HepG2 (cell line): ENCODE measurements around the gene B3GNT9. TPM values are rescaled to one million over a fixed set of nuclear protein-coding genes. Genes with fewer than 3 reads are reported as not detected.

Experiments
- ATAC-seq: fragments of 200-7000 bp; cut with Tn5 transposase; 3 replicates; pipeline ENCODE4 v1.9.1; 2020; ENCODE audit warnings: mild to moderate bottlenecking, moderate library complexity
- BruUV-seq: library from RNA; stranded (reverse); fragments of 400-500 nt; replicated peaks from 2 replicates; lab custom pipeline; 2021; lab: Mats Ljungman, UMichigan
- CTCF ChIA-PET: fragments of 300-600 bp; formaldehyde crosslinking; extraction: SDS; loops from one replicate; lab custom pipeline; 2021; ENCODE audit warnings: low total read pairs, inconsistent platforms, low intra/inter-chr PET ratio; lab: Yijun Ruan, JAX
- POLR2A ChIA-PET: fragments of 350-600 bp; sonication (Branson Sonifier 250); formaldehyde crosslinking; loops from one replicate; lab custom pipeline; 2020; ENCODE audit warnings: antibody characterized with exemption, inconsistent platforms; lab: Yijun Ruan, JAX
- DNase-seq: peaks from one replicate; pipeline ENCODE4 v3.0.0-alpha.2; 2015; ENCODE audit warnings: low spot score
- FAIRE-seq: peaks from 3 replicates; lab custom pipeline; 2011; peaks lifted over from hg19 to GRCh38; lab: Jason Lieb, UNC
- H2AFZ ChIP-seq: one replicate; pipeline ENCODE4 v1.6.1; 2011; ENCODE audit warnings: low read length, inconsistent platforms
- H3K27ac ChIP-seq: fragments of 300-600 bp; 3 replicates; pipeline ENCODE4 v1.8.0; 2011; ENCODE audit warnings: mixed run types, mild to moderate bottlenecking, mixed read lengths, low read length, inconsistent platforms; ENCODE audit not compliant: insufficient read depth; ENCODE audit errors: extremely low read length
- H3K27me3 ChIP-seq, 2 experiments: fragments of 200-600 bp in 1 of 2; 2 replicates in 1 of 2; 3 replicates in 1 of 2; pipeline versions ENCODE4 v1.6.0 to v1.8.0; 2011; ENCODE audit warnings: low read length in 2 of 2, mild to moderate bottlenecking in 2 of 2, moderate library complexity in 2 of 2, inconsistent platforms in 1 of 2; ENCODE audit not compliant: insufficient read depth in 2 of 2, control insufficient read depth in 1 of 2
- H3K36me3 ChIP-seq, 2 experiments: fragments of 200-600 bp in 1 of 2; replicated peaks in 1 of 2; 2 replicates in 1 of 2; 3 replicates in 1 of 2; pipeline versions ENCODE4 v1.5.1 to v1.8.0; 2011; ENCODE audit warnings: low read length in 2 of 2, inconsistent platforms in 1 of 2; ENCODE audit not compliant: insufficient read depth in 2 of 2, control insufficient read depth in 1 of 2
- H3K4me1 ChIP-seq: 2 replicates; pipeline ENCODE4 v1.5.1; 2012; ENCODE audit warnings: low read length, inconsistent platforms; ENCODE audit not compliant: insufficient read depth
- H3K4me2 ChIP-seq: 2 replicates; pipeline ENCODE4 v1.6.0; 2011; ENCODE audit warnings: low read depth, low read length, inconsistent platforms
- H3K4me3 ChIP-seq, 3 experiments: fragments of 200-600 bp in 1 of 3; sonication (generic), shearing (Covaris generic) in 1 of 3; replicated peaks in 1 of 3; 2 replicates each; pipeline ENCODE4 v1.5.1; 2011 to 2016; ENCODE audit warnings: low read length in 3 of 3, inconsistent platforms in 2 of 3, low read depth in 2 of 3, mild to moderate bottlenecking in 2 of 3, control low read depth in 1 of 3, mixed read lengths in 1 of 3; ENCODE audit not compliant: insufficient read depth in 1 of 3
- H3K79me2 ChIP-seq: one replicate; pipeline ENCODE4 v1.6.1; 2011; ENCODE audit warnings: low read length, inconsistent platforms; ENCODE audit not compliant: insufficient read depth
- H3K9ac ChIP-seq: 2 replicates; pipeline ENCODE4 v1.6.0; 2011; ENCODE audit warnings: mild to moderate bottlenecking, low read depth, low read length, inconsistent platforms; ENCODE audit not compliant: insufficient read depth
- H3K9me3 ChIP-seq: 2 replicates; pipeline ENCODE4 v1.5.1; 2012; ENCODE audit warnings: mild to moderate bottlenecking, low read length
- H4K20me1 ChIP-seq: 2 replicates; pipeline ENCODE4 v1.6.0; 2011; ENCODE audit warnings: inconsistent platforms, mild to moderate bottlenecking, low read length, moderate library complexity; ENCODE audit not compliant: insufficient read depth
- EHMT2 ChIP-seq: fragments of 200-600 bp; sonication (generic); IDR thresholded peaks from 2 replicates; pipeline ENCODE4 v1.7.0; 2017; ENCODE audit warnings: antibody characterized with exemption, low read depth, low read length, borderline replicate concordance
- ESRRA ChIP-seq: sonication (generic); formaldehyde crosslinking; IDR thresholded peaks from 2 replicates; pipeline ENCODE4 v1.5.1; 2020; ENCODE audit warnings: mild to moderate bottlenecking, low read depth, missing genetic modification reagents
- KDM4B ChIP-seq: sonication (generic); formaldehyde crosslinking; IDR thresholded peaks from 2 replicates; pipeline ENCODE4 v1.4.0; 2020; ENCODE audit warnings: missing genetic modification reagents
- MXD4 ChIP-seq: IDR thresholded peaks from 2 replicates; pipeline ENCODE4 v1.6.1; 2016; ENCODE audit warnings: mild to moderate bottlenecking, missing biosample characterization, missing genetic modification reagents
- NFKBIZ ChIP-seq: IDR thresholded peaks from 2 replicates; pipeline ENCODE4 v1.6.1; 2018; ENCODE audit warnings: missing genetic modification reagents, missing compliant biosample characterization
- ONECUT2 ChIP-seq: sonication (generic); formaldehyde crosslinking; IDR thresholded peaks from 2 replicates; pipeline ENCODE4 v1.4.0; 2020; ENCODE audit warnings: missing genetic modification reagents
- PHF8 ChIP-seq: sonication (generic); formaldehyde crosslinking; IDR thresholded peaks from 2 replicates; pipeline ENCODE4 v1.5.0; 2020; ENCODE audit warnings: missing genetic modification reagents
- SETDB1 ChIP-seq: sonication (generic); formaldehyde crosslinking; IDR thresholded peaks from 2 replicates; pipeline ENCODE4 v1.5.1; 2020; ENCODE audit warnings: missing genetic modification reagents, mild to moderate bottlenecking, borderline replicate concordance
- SKI ChIP-seq: fragments of 450-650 bp; IDR thresholded peaks from one replicate; pipeline ENCODE4 v1.6.1; 2018; ENCODE audit warnings: mild to moderate bottlenecking; ENCODE audit not compliant: partially characterized antibody
- SNAPC4 ChIP-seq: sonication (generic); formaldehyde crosslinking; IDR thresholded peaks from 2 replicates; pipeline ENCODE4 v1.4.0; 2020; ENCODE audit warnings: mild to moderate bottlenecking, missing genetic modification reagents
- TGIF2 ChIP-seq: IDR thresholded peaks from 2 replicates; pipeline ENCODE4 v1.6.1; 2016; ENCODE audit warnings: control low read depth, missing compliant biosample characterization
- ZNF335 ChIP-seq: sonication (generic); formaldehyde crosslinking; IDR thresholded peaks from 2 replicates; pipeline ENCODE4 v1.4.0; 2020; ENCODE audit warnings: missing genetic modification reagents
- ZNF619 ChIP-seq: sonication (generic); formaldehyde crosslinking; IDR thresholded peaks from 2 replicates; pipeline ENCODE4 v1.4.0; 2020; ENCODE audit warnings: mild to moderate bottlenecking, missing genetic modification reagents
- WGBS: methylation state at CpG from one replicate; pipeline ENCODE4 v1.1.6; 2017; ENCODE audit warnings: low lambda C conversion rate; 5-methylcytosine and 5-hydroxymethylcytosine counted together
- in situ Hi-C: cut with HindIII; loops from 2 replicates; pipeline ENCODE4 v1.10.0; 2017; ENCODE audit warnings: low pct_unique_long_range_greater_than_20kb; ENCODE audit not compliant: extremely low pct_ligation_motif_present
- intact Hi-C: fragments of 100-400 bp; cut with micrococcal nuclease; formaldehyde crosslinking; loops from one replicate; pipeline ENCODE4 v1.10.0; 2022; ENCODE audit not compliant: unreplicated experiment
- polyA plus RNA-seq, 8 experiments: library from polyadenylated mRNA; depleted of rRNA in 3 of 8; stranded (reverse) in 7 of 8; unstranded in 1 of 8; fragments of >200 nt; fragmentation: Illumina TruSeq in 4 of 8; extraction: Trizol in 4 of 8; gene quantifications; 2 replicates each; pipeline versions ENCODE4 v1.2.1 to v1.2.3, GENCODE V29; 2011 to 2016; ENCODE audit warnings: low read depth in 4 of 8, missing spikeins in 1 of 8, mixed read lengths in 1 of 8; ENCODE audit not compliant: insufficient read depth in 1 of 8
- total RNA-seq, 5 experiments: library from RNA; depleted of rRNA; stranded (reverse); fragments of >200 nt; fragmentation: Illumina TruSeq; extraction: Trizol; gene quantifications; 2 replicates each; pipeline ENCODE4 v1.2.3, GENCODE V29; 2016; ENCODE audit warnings: low read depth in 1 of 5
- TF ChIP-seq, protein P1 (sequence below): sonication (generic); formaldehyde crosslinking; IDR thresholded peaks from 2 replicates; pipeline ENCODE4 v1.8.1; 2022; ENCODE audit warnings: low read depth, mild to moderate bottlenecking, missing genetic modification reagents

Gene B3GNT9
- total and polyA plus RNA-seq, 2 of the 13 experiments (the other 11 are each of a cell fraction or from before 2014, with no cell fraction given), result 1.5 to 3.1 TPM

DNA sequence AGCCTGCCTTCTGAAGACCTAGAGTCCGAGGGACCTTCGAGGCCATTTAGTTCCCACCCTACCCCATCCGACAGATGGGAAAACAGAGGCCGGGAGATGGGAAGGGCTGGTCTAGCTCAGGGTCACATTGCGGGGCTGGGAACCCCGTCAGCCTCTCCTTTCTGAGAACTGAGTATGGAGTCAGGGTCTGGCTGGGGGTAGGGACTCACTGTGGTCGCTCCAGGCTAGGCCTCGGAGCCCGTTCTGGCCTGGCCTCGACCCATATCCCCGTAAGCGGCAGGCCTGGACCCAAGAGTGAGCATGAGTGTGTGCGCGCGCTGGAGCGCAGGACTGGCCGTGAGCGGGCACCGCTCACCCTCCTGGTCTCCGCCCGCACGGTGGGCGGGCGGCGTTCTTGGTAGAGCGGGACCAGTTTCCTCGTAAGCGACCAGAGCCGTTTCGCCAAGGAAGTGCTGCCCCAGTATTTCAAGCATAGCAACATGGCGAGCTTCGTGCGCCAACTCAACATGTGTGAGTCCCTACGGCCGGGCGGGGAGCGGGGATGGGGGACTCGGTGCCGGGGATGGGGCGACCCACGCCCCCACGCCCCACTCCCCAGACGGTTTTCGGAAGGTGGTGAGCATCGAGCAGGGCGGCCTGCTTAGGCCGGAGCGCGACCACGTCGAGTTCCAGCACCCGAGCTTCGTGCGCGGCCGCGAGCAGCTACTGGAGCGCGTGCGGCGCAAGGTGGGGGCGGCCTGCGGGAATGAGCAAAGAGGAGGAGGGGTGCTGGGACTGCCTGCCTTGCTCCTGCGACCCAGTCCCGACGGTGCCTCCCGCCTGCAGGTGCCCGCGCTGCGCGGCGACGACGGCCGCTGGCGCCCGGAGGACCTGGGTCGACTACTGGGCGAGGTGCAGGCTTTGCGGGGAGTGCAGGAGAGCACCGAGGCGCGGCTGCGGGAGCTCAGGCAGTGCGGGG, 14.6 kb upstream of the B3GNT9 start (continued):
- TF ChIP-seq, protein P1, sequence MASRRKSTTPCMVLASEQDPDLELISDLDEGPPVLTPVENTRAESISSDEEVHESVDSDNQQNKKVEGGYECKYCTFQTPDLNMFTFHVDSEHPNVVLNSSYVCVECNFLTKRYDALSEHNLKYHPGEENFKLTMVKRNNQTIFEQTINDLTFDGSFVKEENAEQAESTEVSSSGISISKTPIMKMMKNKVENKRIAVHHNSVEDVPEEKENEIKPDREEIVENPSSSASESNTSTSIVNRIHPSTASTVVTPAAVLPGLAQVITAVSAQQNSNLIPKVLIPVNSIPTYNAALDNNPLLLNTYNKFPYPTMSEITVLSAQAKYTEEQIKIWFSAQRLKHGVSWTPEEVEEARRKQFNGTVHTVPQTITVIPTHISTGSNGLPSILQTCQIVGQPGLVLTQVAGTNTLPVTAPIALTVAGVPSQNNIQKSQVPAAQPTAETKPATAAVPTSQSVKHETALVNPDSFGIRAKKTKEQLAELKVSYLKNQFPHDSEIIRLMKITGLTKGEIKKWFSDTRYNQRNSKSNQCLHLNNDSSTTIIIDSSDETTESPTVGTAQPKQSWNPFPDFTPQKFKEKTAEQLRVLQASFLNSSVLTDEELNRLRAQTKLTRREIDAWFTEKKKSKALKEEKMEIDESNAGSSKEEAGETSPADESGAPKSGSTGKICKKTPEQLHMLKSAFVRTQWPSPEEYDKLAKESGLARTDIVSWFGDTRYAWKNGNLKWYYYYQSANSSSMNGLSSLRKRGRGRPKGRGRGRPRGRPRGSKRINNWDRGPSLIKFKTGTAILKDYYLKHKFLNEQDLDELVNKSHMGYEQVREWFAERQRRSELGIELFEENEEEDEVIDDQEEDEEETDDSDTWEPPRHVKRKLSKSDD (CRISPR knock-in tag), result peak; percentile 52; the same call in 1 of the 2 replicates
- TF ChIP-seq TGIF2 (CRISPR knock-in tag) (no peak), PHF8 (CRISPR knock-in tag) (0 out of 2 replicates have a peak, but pooled peaks have one; percentile 10), KDM4B (CRISPR knock-in tag) (no peak)
- TF ChIP-seq, all 625 proteins: peak for 12

GRCh38 chr16:67164599-67165061, 13.8 kb upstream of the B3GNT9 start, which contains the start of gene HSF4:
HSF4 (plus strand) TSS chr16:67164745; CDS start chr16:67164812, 67 bp downstream.
- Histone ChIP-seq H3K9ac (peak within 1 kb of the TSS; percentile 57), H4K20me1 (no peaks in the 10 kb centered on the region), H3K4me3 (peak within 1 kb of the TSS in 2 of 3 experiments; percentile 34 to 70; a peak in 3 of 6 replicates), H3K9me3 (no peaks in the 10 kb centered on the region), H3K4me2 (peak within 1 kb of the TSS; percentile 80), H2AFZ (no peak within 1 kb of the TSS), H3K36me3 (no peaks in the 10 kb centered on the region), H3K4me1 (peaks cover 42% of the 10 kb centered on the region), H3K79me2 (no peaks in the 10 kb centered on the region), H3K27me3 (peaks cover 9 to 40% of the 10 kb centered on the region in 2 experiments), H3K27ac (no peak within 1 kb of the TSS)
- DNase-seq, result peak; percentile 52
- 0% methylated on average over 7 of the region's 41 CpGs for WGBS
- POLR2A ChIA-PET, result no interaction called here
- intact Hi-C loops, result no loop called here
- FAIRE-seq, result no peak
- BruUV-seq, result no TSS peak
- in situ Hi-C loops, result no loop called here
- ATAC-seq, result peak; percentile 60
- CTCF ChIA-PET, result no interaction called here
- no peak for TF ChIP-seq SETDB1 (CRISPR knock-in tag)
- no peak for TF ChIP-seq ESRRA (CRISPR knock-in tag)
- no peak for TF ChIP-seq EHMT2
- no peak for TF ChIP-seq ZNF619
- TF ChIP-seq MXD4 (CRISPR knock-in tag), result peak; percentile 87
- TF ChIP-seq ONECUT2 (CRISPR knock-in tag), result peak; percentile 52; the same call in 1 of the 2 replicates
- TF ChIP-seq ZNF335 (CRISPR knock-in tag), result no peak
- no peak for TF ChIP-seq SNAPC4 (CRISPR knock-in tag)
- TF ChIP-seq SKI, result no peak
- 0 out of 2 replicates have a peak, but pooled peaks have one; percentile 46 for TF ChIP-seq NFKBIZ (CRISPR knock-in tag)
